ENCODE results near the gene RHBDD2.
"Not testable (repeated sequence)": the region's sequence is repeated elsewhere in the genome, so short reads cannot be mapped to it uniquely, and the experiment has no call there.

The RHBDD2 gene

DNA sequence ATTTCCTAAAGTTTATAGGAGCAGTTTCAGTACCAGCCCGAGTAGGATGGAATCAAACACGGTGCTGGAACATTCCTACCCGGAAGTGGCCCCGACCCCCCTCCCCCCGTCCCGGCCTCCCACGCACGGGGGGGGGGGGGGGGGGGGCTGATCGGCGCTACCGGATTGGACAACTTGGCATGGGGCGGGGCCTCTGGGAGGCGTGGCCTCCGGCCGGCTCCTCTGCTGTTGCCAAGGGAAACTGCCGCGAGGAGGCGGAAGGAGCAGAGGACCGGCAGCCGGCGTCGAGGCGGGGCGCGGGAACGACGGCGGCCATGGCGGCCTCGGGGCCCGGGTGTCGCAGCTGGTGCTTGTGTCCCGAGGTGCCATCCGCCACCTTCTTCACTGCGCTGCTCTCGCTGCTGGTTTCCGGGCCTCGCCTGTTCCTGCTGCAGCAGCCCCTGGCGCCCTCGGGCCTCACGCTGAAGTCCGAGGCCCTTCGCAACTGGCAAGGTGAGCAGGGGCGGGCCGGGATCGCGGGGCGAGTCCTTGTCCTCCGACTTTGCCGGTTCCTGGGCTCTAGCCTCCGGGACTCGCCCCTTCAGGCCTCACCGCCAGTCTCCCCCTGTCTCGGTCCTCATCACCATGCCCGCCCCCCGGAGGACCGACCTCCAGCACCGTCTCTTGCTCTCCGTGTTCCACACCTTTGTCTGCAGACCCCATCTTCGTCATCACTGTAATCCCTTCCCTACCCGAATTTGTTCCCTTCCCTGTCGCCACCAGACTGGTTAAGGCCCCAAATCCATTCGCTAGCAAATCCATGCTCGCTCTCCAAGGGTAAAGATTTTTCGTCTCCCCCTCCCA is at the start of gene RHBDD2:
TSS of gene RHBDD2 (plus strand) at position 266 of the 843 bp plus-strand sequence. CDS start at position 315, 49 bp downstream.
- DNase-seq (ENCODE audit: low read depth), result peak; percentile 91

DNA sequence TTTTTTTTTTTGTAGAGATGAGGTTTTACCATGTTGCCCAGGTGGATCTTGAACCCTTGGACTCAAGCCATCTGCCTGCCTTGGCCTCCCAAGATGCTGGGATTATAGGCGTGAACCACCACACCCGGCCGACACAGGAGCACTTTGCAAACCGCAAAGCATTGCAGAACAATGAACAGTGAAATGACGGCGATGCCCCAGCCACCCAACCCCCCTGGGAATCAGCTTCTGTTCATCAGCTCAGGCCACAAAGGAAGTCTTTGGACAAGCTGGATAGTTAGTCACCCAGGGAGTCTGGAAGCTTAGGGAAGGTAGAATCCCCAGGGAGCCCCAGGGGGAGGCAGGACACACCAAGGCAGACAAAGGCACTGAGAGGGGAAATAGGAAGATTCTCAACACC is 49.2 kb upstream of the RHBDD2 start:
- peak; percentile 64 for DNase-seq (ENCODE audit: low read depth)

DNA sequence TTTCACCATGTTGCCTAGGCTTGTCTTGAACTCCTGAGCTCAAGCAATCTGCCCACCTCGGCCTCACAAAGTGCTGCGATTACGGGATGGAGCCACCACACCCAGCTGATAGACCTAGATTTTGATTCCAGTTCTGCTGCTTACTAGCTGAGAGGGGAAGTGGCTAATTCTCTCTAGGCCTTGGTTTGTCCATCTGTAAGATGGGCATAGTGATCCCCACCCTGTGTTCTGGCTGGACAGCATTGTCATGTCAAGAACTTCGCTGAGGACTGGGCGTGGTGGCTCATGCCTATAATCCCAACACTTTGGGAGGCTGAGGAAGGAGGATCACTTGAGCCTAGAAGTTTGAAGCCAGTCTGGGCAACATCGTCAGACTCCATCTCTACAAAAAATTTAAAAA is 47.9 kb upstream of the RHBDD2 start:
- DNase-seq (ENCODE audit: low read depth), result no peak

DNA sequence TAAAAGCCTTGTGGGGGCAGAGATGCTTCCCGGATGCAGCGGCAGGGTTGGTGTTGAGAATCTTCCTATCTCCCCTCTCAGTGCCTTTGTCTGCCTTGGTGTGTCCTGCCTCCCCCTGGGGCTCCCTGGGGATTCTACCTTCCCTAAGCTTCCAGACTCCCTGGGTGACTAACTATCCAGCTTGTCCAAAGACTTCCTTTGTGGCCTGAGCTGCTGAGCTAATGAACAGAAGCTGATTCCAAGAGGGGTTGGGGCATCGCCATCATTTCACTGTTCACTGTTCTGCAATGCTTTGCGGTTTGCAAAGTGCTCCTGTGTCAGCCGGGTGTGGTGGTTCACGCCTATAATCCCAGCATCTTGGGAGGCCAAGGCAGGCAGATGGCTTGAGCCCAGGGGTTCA is 45.2 kb upstream of the RHBDD2 start:
- DNase-seq (ENCODE audit: low read depth), result peak; percentile 34

DNA sequence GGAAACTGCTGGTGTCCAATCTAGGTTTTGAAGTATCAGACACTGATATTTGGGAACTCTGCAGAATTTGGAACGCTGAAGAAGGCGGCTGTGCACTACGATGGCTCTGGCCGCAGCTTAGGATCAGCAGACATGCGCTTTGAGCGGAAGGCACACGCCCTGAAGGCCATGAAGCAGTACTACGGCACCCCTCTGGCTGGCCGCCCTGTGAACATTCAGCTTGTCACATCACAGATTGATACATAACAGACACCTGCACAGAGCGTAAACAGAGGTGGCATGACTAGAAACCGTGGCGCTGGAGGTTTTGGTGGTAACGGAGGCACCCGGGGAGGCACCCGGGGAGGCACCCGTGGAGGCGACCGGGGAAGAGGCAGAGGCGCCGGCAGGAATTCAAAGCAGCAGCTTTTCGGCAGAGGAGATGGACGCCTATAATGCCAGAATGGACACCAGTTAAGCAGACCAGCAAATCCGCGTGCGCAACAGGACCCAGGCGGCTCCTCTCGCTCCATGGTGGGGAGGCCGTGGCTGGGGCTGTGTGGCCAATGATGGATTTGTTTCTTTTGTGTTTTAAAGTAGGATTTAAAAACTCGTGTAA is 43.0 kb upstream of the RHBDD2 start:
- DNase-seq (ENCODE audit: low read depth), result no peak

DNA sequence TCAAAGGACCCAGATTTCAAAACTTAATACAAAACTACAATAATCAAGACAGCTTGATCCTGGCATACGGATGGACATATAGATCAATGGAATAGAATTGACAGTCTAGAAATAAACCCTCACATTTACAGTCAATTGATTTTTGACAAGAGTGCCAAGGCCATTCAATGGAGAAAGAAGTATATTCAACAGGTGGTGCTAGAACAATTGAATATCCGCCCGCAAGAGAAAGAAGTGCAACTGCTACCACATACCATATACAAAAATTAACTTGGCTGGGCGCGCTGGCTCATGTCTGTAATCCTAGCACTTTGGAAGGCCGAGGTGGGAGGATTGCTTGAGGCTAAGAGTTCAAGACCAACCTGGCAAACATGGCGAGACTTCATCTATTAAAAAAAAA is 42.0 kb upstream of the RHBDD2 start:
- DNase-seq (ENCODE audit: low read depth), result no peak

DNA sequence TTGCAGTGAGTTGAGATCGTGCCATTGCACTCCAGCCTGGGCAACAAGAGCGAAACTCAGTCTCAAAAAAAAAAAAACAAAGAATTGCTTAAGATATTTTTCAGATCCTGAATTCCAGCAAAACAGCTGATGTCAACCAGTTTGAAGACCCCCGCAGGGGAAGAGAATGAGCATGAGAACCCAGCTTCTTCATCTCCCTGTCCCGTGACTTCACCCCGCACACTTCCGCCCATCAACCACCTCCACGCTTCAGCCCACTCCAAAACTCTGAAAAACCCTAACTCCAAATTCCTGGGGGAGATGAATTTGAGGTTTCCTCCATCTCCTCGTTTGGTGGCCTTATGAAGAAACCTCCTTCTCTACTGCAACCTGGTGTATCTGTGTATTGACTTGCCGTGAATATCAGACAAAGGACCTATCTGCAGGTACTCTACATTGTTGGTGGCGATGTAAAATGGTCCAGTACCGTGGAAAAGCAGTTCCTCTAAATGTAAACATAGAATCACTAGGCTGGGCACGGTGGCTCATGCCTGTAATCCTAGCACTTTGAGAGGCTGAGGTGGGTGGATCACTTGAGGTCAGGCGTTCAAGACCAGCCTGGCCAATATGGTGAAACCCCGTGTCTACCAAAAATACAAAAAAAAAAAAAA is 40.4 kb upstream of the RHBDD2 start:
- not testable (repeated sequence) for DNase-seq (ENCODE audit: low read depth)

DNA sequence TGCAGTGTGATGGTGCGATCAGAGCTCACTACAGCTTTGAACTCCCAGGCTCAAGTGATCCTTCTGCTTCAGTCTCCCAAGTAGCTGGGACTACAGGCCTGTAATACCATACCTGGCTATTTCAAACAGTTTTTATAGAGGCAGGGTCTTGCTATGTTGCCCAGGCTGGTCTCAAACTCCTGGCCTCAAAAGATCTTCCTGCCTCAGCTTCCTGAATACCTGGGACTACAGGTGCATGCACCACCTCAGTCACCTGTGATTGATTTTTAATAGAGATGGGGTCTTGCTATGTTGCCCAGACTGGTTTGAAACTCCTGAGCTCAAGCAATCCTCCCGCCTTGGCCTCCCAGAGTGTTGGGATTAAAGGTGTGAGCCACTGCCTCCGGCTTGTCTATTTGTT is 38.8 kb upstream of the RHBDD2 start:
- no peak for DNase-seq (ENCODE audit: low read depth)

DNA sequence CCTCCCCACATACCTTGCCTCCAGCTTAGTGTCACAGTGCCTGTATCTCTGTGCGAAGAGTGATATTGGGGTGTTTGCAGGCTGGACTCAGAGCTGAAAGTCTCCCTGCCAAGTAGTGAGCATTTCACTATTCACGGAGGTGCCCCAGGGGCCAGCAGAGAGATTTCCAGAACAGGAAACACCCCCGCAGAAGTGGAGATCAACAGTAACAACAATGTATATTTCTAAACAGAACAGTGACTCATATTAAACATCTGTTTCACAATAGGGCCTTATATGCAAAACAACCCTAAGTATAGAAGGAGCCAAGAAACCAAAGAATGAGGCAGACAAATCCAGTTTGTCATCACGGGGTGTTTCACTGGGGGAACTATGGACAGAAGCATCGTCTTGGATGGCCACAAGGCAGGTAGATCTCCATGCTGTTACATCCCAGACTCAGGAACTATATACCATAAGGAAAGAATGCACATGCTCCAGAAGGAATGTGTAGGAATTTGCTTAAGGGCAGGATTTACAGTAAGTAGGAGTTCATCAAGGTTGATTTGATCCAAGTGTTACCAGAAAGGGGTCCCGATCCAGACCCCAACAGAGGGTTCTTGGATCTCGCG is 35.9 kb upstream of the RHBDD2 start:
- peak; percentile 97 for DNase-seq (ENCODE audit: low read depth)

DNA sequence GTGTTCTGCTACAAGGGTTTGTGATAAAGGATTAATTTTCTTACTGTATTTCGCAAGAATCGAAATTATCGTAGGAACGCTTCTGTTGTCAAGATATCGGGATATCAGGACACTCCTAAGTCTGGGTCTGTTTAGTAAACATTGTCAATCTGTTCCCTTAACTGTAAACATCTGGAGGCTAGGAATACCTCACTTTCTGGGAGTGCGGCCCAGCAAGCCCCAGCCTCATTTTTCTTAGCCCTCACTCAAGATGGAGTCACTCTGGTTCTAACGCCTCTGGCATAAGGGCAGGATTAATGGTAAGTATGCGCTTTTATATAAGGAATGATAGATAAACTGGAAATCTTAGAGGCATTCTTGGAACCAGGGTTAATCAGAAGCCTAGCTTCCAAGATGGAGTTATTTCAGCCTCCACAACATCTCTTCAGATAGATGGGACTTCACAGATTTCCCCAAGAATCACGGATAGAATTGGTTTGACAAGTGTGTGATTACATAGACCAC is 35.2 kb upstream of the RHBDD2 start:
- DNase-seq (ENCODE audit: low read depth), result no peak

DNA sequence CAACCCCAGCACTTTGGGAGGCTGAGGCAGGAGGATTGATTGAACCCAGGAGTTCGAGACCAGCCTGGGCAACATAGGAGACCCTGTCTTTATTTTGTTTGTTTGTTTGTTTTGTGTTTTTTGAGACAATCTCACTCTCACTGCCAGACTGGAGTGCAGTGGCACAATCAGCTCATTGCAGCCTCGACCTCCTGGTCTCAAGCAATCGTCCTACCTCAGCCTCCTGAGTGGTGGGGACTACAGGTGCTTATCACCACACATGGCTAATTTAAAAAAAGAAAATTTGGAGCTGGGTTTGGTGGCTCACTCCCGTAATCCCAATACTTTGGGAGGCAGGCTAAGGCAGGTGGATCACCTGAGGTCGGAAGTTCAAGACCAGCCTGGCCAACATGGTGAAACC is 34.7 kb upstream of the RHBDD2 start:
- no peak for DNase-seq (ENCODE audit: low read depth)

DNA sequence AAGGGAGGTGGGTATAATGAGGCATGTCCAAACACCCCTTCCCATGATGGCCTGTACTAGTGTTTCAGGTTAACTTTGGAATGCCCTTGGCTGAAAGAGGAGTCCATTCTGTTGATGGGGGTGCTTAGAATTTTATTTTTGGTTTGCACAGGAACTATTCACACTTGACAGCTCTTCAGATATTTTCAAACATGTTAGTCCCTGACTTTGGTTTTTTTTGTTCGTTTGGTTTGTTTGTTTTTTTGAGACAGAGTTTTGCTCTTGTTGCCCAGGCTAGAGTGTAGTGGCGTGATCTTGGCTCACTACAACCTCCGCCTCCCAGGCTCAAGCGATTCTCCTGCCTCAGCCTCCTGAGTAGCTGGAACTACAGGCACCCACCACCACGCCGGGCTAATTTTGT is 33.7 kb upstream of the RHBDD2 start:
- not testable (repeated sequence) for DNase-seq (ENCODE audit: low read depth)

DNA sequence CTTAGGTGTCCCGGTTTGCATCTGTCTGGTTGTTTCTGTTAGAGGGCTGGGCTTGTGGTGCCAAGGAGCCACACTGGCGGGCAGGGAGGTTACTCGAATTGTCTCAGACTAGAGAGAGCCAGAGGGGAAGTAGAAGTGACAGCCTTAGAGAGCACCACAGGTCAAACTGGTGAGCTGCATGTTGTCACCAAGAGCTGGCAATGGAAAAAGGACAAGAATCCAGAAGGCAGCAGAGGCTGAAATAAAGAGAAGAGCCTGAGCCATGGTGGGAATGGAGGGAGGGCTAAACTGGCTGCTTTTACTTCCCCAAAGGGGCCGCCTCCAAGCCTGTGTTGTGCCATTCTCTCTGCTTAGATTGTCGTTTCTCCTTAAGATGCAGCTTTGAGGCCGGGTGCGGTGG is 31.1 kb upstream of the RHBDD2 start:
- no peak for DNase-seq (ENCODE audit: low read depth)

DNA sequence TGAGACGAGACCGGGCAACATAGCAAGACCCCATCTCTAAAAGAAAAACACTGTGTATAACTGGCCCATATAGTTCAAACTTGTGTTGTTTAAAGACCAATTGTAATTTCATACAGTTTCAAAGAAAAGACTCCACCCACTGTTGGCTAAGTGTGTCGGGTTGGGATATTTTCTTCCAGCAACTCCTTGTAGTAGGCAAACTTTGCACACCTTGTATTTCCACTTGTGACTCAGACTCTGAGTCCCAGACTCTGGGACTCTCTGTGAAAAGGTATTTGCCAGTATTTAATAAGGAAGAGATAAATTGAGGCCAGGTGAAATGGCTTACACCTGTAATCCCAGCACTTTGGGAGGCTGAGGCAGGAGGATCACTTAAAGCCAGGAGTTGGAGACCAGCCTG is 29.3 kb upstream of the RHBDD2 start:
- DNase-seq (ENCODE audit: low read depth), result no peak

DNA sequence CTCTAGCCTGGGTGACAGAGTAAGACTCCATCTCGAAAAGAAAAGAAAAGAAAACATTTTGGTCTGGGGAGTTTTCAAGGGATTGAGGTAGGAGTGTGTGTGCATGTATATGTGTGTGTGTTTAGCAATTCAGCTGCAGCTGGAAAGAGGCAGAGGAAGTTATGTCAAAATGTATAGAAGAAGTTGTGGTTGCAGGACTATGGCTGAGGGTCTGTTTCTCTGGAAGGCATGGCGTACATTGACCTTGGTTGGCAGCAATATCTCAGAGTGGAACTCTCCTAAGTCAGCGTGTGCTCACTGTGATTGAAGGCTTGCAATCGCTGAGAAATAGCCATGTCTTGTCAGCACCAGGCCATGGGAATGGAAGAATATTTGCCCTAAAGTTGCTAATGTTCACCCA is 28.6 kb upstream of the RHBDD2 start:
- DNase-seq (ENCODE audit: low read depth), result no peak

DNA sequence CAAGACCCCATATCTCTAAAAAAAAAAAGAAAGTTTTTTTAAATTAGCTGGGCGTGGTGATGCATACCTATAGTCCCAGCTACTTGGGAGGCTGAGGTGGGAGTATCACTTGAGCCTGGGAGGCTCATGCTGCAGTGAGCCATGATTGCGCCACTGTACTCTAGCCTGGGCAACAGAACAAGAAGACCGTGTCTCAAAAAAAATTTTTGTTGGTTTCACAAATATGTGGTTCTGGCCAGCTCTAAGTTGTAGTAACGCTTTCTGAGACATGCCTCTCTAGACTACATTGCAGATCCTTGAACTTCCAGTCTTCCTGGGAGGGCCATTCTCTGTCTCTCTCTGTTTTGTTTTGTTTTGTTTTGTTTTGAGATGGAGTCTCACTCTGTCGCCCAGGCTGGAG is 24.6 kb upstream of the RHBDD2 start:
- DNase-seq (ENCODE audit: low read depth), result peak; percentile 92

DNA sequence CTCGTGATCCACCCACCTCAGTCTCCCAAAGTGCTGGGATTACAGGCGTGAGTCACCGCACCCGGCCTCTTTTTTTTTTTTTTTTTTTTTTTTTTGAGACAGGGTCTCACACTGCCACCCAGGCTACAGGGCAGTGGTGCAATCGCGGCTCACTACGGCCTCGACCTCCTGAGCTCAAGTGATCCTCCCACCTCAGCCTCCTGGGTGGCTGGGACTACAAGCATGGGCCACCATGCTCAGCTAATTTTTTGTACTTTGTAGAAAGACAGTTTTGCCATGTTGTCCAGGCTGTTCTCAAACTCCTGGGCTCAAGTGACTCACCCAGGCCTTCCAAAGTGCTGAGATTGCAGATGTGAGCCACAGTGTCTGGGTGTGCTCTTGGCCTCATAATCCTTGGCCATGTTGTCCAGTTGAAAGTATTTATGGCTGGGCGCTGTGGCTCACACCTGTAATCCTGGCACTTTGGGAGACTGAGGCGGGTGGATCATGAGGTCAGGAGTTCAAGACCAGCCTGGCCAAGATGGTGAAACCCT is 24.0 kb upstream of the RHBDD2 start:
- DNase-seq (ENCODE audit: low read depth), result peak; percentile 61

DNA sequence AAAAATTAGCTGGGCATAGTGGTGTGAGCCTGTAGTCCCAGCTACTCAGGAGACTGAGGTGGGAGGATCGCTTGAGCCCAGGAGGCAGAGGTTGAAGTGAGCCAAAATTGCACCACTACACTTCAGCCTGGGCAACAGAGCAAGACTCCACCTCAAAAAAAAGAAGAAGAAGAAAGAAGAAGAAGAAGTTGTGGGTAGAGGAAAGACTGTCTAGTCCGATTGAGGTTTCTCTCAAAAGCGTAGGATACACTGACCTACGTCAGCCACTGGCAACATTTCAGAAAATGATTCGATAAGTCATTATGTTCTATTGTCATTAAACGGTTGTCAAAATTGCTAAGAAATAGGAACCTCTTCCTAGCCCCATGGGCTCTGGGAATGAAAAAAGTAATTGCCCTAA is 22.3 kb upstream of the RHBDD2 start:
- no peak for DNase-seq (ENCODE audit: low read depth)

DNA sequence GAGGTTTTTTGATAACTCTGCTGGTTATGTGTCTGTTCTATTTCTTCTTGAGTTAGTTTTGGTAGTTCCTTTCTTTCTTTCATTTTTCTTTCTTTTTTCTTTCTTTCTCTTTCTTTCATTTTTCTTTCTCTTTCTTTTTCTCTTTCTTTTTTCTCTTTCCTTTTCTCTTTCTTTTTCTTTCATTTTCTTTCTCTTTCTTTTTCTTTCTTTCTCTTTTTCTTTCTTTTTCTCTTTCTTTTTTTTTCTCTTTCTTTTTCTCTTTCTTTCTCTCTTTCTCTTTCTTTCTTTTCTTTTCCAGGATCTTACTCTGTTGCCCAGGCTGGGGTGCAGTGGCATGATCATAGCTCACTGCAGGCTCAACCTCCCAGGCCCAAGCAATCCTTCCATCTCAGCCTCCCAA is 20.4 kb upstream of the RHBDD2 start:
- DNase-seq (ENCODE audit: low read depth), result no peak

DNA sequence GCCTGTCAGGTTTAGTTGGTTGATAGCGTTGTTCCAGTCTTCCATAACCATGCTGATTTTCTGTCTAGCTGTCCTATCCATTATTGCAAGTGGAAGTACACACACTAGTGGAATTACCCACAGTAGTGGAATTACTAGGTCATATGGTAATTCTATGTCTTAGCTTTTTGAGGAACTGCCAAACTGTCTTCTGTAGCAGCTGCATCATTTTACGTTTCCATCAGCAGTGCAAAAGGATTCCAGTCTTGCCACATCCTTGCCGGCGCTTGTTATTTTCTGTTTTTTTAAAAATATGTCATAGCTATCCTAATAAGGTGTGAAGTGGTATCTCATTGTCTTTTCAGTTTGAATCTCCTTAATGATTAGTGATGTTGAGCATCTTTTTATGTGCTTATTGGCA is 17.2 kb upstream of the RHBDD2 start:
- peak; percentile 87 for DNase-seq (ENCODE audit: low read depth)

DNA sequence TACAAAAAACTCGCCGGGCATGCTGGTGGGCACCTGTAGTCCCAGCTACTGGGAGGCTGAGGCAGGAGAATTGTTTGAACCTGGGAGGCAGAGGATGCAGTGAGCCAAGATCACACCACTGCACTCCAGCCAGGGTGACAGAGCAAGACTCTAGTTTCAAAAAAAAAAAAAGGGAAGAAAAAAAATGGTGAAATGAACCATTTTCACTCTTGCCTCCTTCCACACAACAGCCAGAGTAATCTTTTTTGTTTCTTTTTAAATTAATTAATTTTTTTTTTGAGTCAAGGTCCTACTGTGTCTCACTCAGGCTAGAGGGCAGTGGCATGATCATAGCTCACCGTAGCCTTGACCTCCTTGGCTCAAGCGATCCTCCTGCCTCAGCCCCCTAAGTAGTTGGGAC is 14.6 kb upstream of the RHBDD2 start:
- DNase-seq (ENCODE audit: low read depth), result not testable (repeated sequence)

DNA sequence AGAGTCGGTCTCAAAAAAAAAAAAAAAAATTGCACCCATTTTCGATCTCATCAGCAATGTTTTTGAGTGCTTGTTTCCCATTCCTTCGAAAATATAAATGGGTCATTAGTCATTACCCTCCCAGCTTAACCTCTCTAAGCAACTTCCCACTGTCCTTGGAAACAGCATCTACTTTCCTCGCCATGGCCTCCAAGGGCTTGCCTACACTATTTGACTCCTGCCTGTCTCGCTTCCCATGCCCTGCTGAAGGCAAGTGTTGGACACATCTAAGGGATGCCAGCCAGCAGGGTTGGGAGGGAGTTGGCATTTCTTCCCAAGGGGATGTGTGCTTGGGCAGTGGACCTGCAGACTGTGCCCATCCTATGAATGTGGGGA is 12.7 kb upstream of the RHBDD2 start:
- peak; percentile 73 for DNase-seq (ENCODE audit: low read depth)

Measured in iris pigment epithelial cell (primary cell).